K562 (cell line): ENCODE data around the gene GLMP. TPM values are rescaled to one million over a fixed set of nuclear protein-coding genes. Genes with fewer than 3 reads are reported as not detected.

Experiments
- COPS2 ChIP-seq: fragments of 450-650 bp; conservative IDR thresholded peaks from 2 replicates; pipeline ENCODE4 v1.6.1; 2016; ENCODE audit warnings: mild to moderate bottlenecking, moderate library complexity
- GABPB2 ChIP-seq: fragments of 250-450 bp; sonication (Bioruptor Pico); conservative IDR thresholded peaks from 2 replicates; pipeline ENCODE4 v1.5.1; 2021; ENCODE audit warnings: mild to moderate bottlenecking
- GTF2E2 ChIP-seq: fragments of 200-800 bp; sonication (Bioruptor generic); IDR thresholded peaks from 2 replicates; pipeline ENCODE4 v1.6.1; 2016; ENCODE audit warnings: missing genetic modification characterization, missing compliant biosample characterization
- KDM4B ChIP-seq, 2 experiments: fragments of 450-650 bp in 1 of 2; sonication (generic) in 1 of 2; IDR thresholded peaks; 2 replicates each; pipeline ENCODE4 v1.6.1; 2016 to 2017; ENCODE audit warnings: borderline replicate concordance in 2 of 2, antibody characterized with exemption in 1 of 2, low read depth in 1 of 2, mild to moderate bottlenecking in 1 of 2
- KDM5B ChIP-seq: fragments of 200-600 bp; sonication (generic); IDR thresholded peaks from 2 replicates; pipeline ENCODE4 v1.6.1; 2012; ENCODE audit warnings: low read depth, mild to moderate bottlenecking, moderate library complexity, low read length, control low read depth, inconsistent platforms; ENCODE audit not compliant: insufficient replicate concordance
- MAFG ChIP-seq: fragments of 450-650 bp; conservative IDR thresholded peaks from 2 replicates; pipeline ENCODE4 v1.6.1; 2016; ENCODE audit warnings: missing genetic modification characterization, missing compliant biosample characterization
- NRF1 ChIP-seq, 2 experiments: fragments of 450-650 bp; IDR thresholded peaks in 1 of 2; conservative IDR thresholded peaks in 1 of 2; 2 replicates each; pipeline ENCODE4 v1.6.1; 2014; ENCODE audit warnings: mild to moderate bottlenecking in 2 of 2
- PHF8 ChIP-seq: fragments of 200-600 bp; sonication (generic); IDR thresholded peaks from 2 replicates; pipeline ENCODE4 v1.6.1; 2012; ENCODE audit warnings: mixed run types, mild to moderate bottlenecking, inconsistent platforms, low read length, moderate library complexity, borderline replicate concordance
- POLR2G ChIP-seq: fragments of 200-400 bp; formaldehyde crosslinking; IDR thresholded peaks from 2 replicates; pipeline ENCODE4 v1.6.1; 2017; ENCODE audit warnings: low read depth, mild to moderate bottlenecking, antibody characterized with exemption, low read length, moderate library complexity
- RBFOX2 ChIP-seq: fragments of 200-400 bp; formaldehyde crosslinking; IDR thresholded peaks from 2 replicates; pipeline ENCODE4 v1.6.1; 2017; ENCODE audit warnings: low read depth, mild to moderate bottlenecking, low read length, moderate library complexity
- RBM15 ChIP-seq: fragments of 200-400 bp; formaldehyde crosslinking; IDR thresholded peaks from 2 replicates; pipeline ENCODE4 v1.6.1; 2018; ENCODE audit warnings: mild to moderate bottlenecking, low read length, moderate library complexity; ENCODE audit not compliant: insufficient read depth
- SMAD2 ChIP-seq: fragments of 150-350 bp; IDR thresholded peaks from 2 replicates; pipeline ENCODE4 v1.6.1; 2014; ENCODE audit warnings: low read depth, mild to moderate bottlenecking, low read length
- TAF15 ChIP-seq: fragments of 200-400 bp; formaldehyde crosslinking; IDR thresholded peaks from 2 replicates; pipeline ENCODE4 v1.6.1; 2017; ENCODE audit warnings: mild to moderate bottlenecking, low read depth, low read length, moderate library complexity
- THRAP3 ChIP-seq: fragments of 450-650 bp; IDR thresholded peaks from 2 replicates; pipeline ENCODE4 v1.6.1; 2016; ENCODE audit warnings: mild to moderate bottlenecking, inconsistent platforms, borderline replicate concordance
- TRIM28 ChIP-seq: fragments of 450-650 bp; IDR thresholded peaks from 2 replicates; pipeline ENCODE4 v1.6.1; 2017
- ZBTB7A ChIP-seq: IDR thresholded peaks from 2 replicates; pipeline ENCODE4 v1.6.1; 2011; ENCODE audit warnings: low read depth, mild to moderate bottlenecking, low read length, moderate library complexity, borderline replicate concordance; ENCODE audit not compliant: control insufficient read depth
- ZFPM2 ChIP-seq: fragments of 250-450 bp; sonication (Bioruptor Pico); IDR thresholded peaks from 2 replicates; pipeline ENCODE4 v1.5.1; 2022; ENCODE audit warnings: mild to moderate bottlenecking
- ZFX ChIP-seq: sonication (generic); formaldehyde crosslinking; IDR thresholded peaks from 2 replicates; pipeline ENCODE4 v1.8.0; 2022; ENCODE audit warnings: mild to moderate bottlenecking, missing genetic modification reagents, moderate library complexity
- ZNF263 ChIP-seq: sonication (generic); formaldehyde crosslinking; IDR thresholded peaks from 2 replicates; pipeline ENCODE4 v1.8.0; 2022; ENCODE audit warnings: mild to moderate bottlenecking, missing genetic modification reagents, borderline replicate concordance
- ZNF384 ChIP-seq: IDR thresholded peaks from 2 replicates; pipeline ENCODE4 v1.6.1; 2012; ENCODE audit warnings: low read depth, low read length, improper control_type of control experiment
- ZNF41 ChIP-seq: fragments of 250-450 bp; sonication (Bioruptor Pico); conservative IDR thresholded peaks from 2 replicates; pipeline ENCODE4 v1.4.0; 2020; ENCODE audit warnings: mild to moderate bottlenecking
- polyA plus RNA-seq, 8 experiments: library from polyadenylated mRNA; depleted of rRNA in 4 of 8; stranded (reverse) in 5 of 8; unstranded in 3 of 8; fragments of >200 nt; fragmentation: Nextera tagmentation in 2 of 8; fragmentation: Illumina TruSeq in 1 of 8; extraction: Ambion mirVana in 2 of 8; extraction: Trizol in 1 of 8; gene quantifications; 2 replicates each; pipeline versions ENCODE4 v1.2.1 to v1.2.3, GENCODE V29; 2011 to 2014; ENCODE audit warnings: inconsistent platforms in 1 of 8, missing spikeins in 1 of 8
- total RNA-seq, 7 experiments: library from RNA; depleted of rRNA in 6 of 7; stranded (reverse); fragments of >200 nt in 6 of 7; fragmentation: Illumina TruSeq in 2 of 7; extraction: Trizol in 2 of 7; gene quantifications; 2 replicates each; pipeline versions ENCODE4 v1.2.1 to v1.2.3, GENCODE V29; 2011 to 2021; ENCODE audit warnings: low replicate concordance in 1 of 7
- TF ChIP-seq, protein P1 (sequence below): sonication (generic); formaldehyde crosslinking; IDR thresholded peaks from 2 replicates; pipeline ENCODE4 v1.9.0; 2022; ENCODE audit warnings: mild to moderate bottlenecking, missing genetic modification reagents
- TF ChIP-seq, protein P2 (sequence below): sonication (generic); formaldehyde crosslinking; IDR thresholded peaks from 2 replicates; pipeline ENCODE4 v1.8.1; 2023; ENCODE audit warnings: mild to moderate bottlenecking, missing genetic modification reagents, moderate library complexity
- TF ChIP-seq, protein P3 (sequence below): fragments of 450-650 bp; formaldehyde crosslinking; conservative IDR thresholded peaks from 2 replicates; pipeline ENCODE4 v1.4.0; 2022; ENCODE audit warnings: mild to moderate bottlenecking, missing genetic modification characterization
- TF ChIP-seq, protein P4 (sequence below): fragments of 250-450 bp; sonication (Bioruptor Pico); IDR thresholded peaks from 2 replicates; pipeline ENCODE4 v1.5.1; 2021; ENCODE audit warnings: mild to moderate bottlenecking

The GLMP gene
- total and polyA plus RNA-seq, 9 of the 15 experiments (the other 6 are each of a cell fraction or from before 2014, with no cell fraction given): 8.3 to 28.2 (median 22.4) TPM

DNA sequence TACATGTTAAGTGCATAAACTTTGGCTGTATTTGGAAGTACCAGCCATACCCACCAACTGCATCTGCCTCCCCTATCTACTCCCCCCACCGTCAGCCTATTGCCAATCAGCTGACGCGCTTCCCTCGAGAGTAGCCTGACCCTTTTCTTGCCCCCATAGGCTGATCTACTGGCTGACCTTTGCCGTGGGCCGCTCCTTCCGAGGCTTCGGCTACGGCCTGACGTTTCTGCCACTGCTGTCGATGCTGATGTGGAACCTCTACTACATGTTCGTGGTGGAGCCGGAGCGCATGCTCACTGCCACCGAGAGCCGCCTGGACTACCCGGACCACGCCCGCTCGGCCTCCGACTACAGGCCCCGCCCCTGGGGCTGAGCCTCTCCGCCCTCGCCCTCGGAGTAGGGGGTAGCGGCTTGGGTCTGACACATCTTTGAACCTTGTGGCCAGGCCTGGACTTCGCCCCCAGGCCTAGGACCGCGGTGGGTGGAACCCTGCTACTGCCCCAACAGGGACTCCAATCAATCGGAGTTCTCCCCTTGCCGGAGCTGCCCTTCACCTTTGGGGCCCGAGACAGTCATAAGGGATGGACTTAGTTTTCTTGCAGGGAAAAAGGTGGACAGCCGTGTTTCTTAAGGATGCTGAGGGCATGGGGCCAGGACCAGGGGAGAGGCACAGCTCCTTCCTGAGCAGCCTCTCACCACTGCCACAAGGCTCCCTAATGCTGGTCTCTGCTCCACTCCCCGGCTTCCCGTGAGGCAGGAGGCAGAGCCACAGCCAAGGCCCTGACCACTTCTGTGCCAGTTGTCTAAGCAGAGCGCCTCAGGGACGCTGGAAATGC, 4.0 kb downstream of the GLMP start (continued):
- TF ChIP-seq KDM4B (IDR thresholded peaks at IDR 0.05; ENCODE audit: borderline replicate concordance in 2 of 2, low read depth in 1 of 2) (no peak), GTF2E2 (tag) (no peak), THRAP3 (no peak), GABPB2 (CRISPR knock-in tag) (no peak), TAF15 (no peak), ZNF263 (CRISPR knock-in tag) (no peak), TRIM28 (no peak), ZBTB7A (no peak), ZFPM2 (CRISPR knock-in tag) (no peak), MAFG (tag) (no peak), COPS2 (no peak), SMAD2 (no peak), POLR2G (peak; percentile 56), ZNF384 (no peak), NRF1 (conservative IDR thresholded peaks at IDR 0.05 in 1 of 2, IDR thresholded peaks at IDR 0.05 in 1 of 2) (peak; percentile 88 to 90), RBM15 (no peak), KDM5B (peak; percentile 86), ZNF41 (CRISPR knock-in tag) (no peak), ZFX (CRISPR knock-in tag) (peak; percentile 39), RBFOX2 (peak; percentile 51), PHF8 (peak; percentile 69; the same call in 1 of the 2 replicates)
- TF ChIP-seq, protein P1, sequence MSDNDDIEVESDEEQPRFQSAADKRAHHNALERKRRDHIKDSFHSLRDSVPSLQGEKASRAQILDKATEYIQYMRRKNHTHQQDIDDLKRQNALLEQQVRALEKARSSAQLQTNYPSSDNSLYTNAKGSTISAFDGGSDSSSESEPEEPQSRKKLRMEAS: peak; percentile 80
- TF ChIP-seq, protein P2, sequence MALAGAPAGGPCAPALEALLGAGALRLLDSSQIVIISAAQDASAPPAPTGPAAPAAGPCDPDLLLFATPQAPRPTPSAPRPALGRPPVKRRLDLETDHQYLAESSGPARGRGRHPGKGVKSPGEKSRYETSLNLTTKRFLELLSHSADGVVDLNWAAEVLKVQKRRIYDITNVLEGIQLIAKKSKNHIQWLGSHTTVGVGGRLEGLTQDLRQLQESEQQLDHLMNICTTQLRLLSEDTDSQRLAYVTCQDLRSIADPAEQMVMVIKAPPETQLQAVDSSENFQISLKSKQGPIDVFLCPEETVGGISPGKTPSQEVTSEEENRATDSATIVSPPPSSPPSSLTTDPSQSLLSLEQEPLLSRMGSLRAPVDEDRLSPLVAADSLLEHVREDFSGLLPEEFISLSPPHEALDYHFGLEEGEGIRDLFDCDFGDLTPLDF (CRISPR knock-in tag): no peak
- TF ChIP-seq, protein P3, sequence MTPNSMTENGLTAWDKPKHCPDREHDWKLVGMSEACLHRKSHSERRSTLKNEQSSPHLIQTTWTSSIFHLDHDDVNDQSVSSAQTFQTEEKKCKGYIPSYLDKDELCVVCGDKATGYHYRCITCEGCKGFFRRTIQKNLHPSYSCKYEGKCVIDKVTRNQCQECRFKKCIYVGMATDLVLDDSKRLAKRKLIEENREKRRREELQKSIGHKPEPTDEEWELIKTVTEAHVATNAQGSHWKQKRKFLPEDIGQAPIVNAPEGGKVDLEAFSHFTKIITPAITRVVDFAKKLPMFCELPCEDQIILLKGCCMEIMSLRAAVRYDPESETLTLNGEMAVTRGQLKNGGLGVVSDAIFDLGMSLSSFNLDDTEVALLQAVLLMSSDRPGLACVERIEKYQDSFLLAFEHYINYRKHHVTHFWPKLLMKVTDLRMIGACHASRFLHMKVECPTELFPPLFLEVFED (CRISPR knock-in tag): no peak
- TF ChIP-seq, protein P4, sequence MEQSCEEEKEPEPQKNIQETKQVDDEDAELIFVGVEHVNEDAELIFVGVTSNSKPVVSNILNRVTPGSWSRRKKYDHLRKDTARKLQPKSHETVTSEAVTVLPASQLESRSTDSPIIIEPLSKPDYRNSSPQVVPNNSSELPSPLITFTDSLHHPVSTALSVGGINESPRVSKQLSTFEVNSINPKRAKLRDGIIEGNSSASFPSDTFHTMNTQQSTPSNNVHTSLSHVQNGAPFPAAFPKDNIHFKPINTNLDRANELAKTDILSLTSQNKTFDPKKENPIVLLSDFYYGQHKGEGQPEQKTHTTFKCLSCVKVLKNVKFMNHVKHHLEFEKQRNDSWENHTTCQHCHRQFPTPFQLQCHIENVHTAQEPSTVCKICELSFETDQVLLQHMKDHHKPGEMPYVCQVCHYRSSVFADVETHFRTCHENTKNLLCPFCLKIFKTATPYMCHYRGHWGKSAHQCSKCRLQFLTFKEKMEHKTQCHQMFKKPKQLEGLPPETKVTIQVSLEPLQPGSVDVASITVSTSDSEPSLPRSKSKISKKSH (CRISPR knock-in tag): no peak
